Measurements from ENCODE around the gene SRA1.
A peak's percentile ranks its signal among the peaks of the same experiment; 100 is the strongest.
"Not testable (repeated sequence)": the region's sequence is repeated elsewhere in the genome, so short reads cannot be mapped to it uniquely, and the experiment has no call there.

The SRA1 gene

DNA sequence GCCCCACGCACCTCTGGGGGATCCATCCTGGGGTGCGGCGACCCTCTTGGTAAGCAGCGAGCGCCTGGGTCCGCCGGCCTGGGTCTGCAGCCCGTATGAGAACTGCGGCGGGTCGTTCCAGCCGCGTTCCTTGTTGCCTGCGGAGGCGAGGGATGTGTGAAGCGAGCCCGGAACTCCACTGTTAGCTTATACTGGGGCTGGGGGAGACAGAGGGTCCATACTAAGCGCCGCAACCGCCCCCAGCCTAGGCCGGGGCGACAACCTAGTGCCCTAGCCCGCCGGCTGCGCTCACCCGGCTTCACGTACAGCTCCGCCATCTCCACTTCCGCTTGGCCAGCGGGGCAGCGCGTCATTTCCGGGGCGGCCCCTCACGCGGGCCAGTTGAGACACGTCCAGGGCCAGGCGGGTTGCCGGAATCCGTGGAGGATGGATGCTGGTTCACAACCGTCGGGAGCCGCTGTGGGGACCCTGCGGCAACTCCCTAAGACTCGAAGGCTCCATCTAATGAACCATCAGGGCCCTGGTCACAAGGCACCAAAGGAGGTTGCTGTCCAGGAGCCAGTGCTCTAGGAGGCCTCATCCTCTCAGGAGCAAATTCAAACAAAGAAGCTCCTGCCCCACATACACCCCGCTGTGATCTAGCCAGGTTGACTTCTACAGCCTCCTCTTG, at the start of gene SRA1:
Gene SRA1 (minus strand): TSS at position 338 of the 670 bp plus-strand sequence. CDS start 21 bp downstream, at position 317.
- peak; percentile 69 for DNase-seq (ENCODE audit: low read depth)

DNA sequence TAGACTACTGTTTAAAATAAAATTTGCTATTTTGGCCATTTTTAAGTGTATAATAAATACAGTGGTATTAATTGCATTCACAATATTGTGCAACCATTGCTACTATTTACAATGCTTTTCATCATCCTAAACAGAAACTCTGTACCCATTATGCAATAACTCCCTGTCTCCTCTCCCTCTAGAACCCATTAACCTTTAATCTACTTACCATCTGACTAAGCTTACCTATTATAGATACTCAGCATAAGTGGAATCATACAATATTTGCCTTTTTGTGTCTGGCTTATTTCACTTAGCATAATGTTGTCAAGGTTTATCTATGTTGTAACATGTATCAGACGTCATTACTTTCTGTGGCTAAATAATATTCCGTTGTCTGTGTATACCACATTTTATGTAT, 49.8 kb upstream of the SRA1 start:
- no peak for DNase-seq (ENCODE audit: low read depth)

DNA sequence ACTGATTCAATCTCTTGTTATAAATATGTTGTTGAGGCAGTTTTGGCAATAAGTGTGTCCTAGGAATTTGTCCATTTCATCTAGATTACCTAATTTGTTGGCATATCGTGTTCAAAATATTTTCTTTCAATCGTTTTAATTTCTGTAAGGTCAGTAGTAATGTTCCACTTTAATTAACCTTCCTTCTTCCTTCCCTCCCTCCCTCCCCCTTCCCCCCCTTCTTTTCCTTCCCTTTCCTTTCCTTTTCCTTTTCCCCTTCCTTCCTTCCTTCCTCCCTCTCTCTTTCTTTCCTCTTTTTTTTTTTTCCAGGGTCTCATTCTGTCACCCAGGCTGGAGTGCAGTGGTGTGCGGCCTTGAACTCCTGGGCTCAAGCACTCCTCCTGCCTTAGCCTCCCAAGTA, 48.6 kb upstream of the SRA1 start:
- DNase-seq (ENCODE audit: low read depth), result no peak

DNA sequence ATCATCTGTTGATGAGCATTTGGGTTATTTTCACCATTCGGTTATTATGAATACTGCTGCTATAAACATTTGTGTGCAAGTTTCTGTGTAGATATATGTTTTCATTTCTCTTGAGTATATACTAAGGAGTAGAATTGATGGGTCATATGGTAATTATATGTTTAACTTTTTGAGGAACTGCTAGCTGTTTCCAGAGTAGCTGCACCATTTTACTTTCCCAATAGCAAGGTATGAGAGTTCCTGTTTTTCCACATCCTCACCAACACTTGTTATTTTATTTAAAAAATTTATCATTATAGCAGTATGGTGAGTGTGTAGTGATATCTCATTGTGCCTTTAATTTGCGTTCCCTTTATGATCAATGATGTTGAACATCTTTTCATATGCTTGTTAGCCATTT, 46.5 kb upstream of the SRA1 start:
- no peak for DNase-seq (ENCODE audit: low read depth)

DNA sequence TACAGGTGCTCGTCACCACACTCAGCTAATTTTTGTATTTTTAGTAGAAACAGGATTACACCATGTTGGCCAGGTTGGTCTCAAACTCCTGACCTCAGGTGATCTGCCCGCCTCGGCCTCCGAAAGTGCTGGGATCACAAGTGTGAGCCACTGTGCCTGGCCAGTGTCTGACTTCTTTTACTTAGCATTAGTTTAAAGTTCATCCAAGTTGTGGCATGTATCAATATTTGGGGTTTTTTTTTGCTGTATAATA, 46.1 kb upstream of the SRA1 start:
- DNase-seq (ENCODE audit: low read depth), result not testable (repeated sequence)

DNA sequence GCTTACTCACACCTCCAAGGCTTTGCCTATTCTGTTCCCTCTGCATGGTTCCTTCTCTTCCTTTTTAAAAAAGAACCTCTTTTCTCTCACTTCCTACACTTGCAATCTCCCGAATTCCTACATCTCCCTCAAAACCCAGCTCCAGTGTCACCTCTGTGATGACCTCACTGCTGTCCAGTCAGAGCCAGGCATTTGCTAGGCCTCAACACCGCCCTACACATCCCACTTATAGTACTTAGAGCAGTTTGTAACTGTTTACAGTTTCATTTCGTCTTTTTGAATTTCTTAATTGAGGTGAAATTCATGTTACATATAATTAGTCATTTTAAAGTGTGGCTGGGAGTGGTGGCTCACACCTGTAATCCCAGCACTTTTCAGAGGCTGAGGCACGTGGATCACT, 44.9 kb upstream of the SRA1 start:
- DNase-seq (ENCODE audit: low read depth), result no peak

DNA sequence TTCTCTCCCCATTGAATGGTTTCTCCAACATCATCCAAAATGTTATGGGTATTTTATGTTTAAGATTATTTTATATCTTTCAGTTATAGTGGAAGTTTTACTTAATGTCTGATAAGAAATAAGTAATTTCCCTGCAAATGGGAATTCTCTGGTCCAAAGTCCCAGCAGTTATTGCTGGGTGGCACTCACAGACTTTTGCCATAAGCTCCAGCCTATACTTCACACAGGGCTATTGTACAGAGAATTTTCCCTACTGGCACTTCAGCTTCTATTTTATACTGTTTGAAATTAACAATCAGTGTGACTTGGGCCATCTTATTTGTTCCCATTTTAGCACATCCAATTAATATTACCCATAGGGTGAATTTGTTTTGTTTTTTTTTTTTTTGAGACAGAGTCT, 42.8 kb upstream of the SRA1 start:
- no peak for DNase-seq (ENCODE audit: low read depth)

DNA sequence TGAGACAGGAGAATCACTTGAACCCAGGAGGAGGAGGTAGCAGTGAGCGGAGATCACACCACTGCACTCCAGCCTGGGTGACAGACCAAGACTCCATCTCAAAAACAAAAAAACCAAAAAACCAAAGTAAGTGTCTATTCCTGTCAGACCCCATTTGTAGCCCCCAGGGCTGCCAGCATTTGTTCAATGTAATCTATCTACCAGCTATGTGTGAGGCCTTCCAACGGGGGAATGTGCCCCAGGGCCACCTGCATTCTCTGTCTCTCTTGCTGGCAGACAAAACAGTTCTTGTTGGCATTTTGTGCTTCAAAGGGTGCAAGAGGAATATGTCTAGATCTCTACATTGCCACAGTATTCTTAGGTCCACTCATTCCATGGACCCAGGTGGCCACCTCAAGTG, 41.6 kb upstream of the SRA1 start:
- DNase-seq (ENCODE audit: low read depth), result no peak

DNA sequence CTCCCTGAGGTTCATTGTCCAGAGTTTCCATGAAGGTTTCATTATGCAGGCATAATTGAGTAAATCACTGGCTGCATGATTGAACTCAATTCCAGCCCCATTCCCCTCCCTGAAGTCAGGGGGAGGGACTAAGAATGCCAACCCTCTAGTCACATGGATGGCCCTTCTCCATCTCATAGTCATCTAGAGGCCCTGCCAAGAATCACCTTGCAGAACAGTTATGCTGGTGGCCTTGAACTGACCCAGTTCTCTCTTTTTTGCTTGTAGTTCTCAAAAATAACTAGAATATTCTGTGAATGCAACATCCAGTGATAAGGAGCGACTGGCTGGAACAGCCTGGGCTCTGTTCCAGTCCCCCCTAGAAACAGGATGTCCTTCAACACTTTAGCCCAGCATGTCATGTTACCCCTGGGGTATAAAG, 39.1 kb upstream of the SRA1 start:
- DNase-seq (ENCODE audit: low read depth), result no peak

DNA sequence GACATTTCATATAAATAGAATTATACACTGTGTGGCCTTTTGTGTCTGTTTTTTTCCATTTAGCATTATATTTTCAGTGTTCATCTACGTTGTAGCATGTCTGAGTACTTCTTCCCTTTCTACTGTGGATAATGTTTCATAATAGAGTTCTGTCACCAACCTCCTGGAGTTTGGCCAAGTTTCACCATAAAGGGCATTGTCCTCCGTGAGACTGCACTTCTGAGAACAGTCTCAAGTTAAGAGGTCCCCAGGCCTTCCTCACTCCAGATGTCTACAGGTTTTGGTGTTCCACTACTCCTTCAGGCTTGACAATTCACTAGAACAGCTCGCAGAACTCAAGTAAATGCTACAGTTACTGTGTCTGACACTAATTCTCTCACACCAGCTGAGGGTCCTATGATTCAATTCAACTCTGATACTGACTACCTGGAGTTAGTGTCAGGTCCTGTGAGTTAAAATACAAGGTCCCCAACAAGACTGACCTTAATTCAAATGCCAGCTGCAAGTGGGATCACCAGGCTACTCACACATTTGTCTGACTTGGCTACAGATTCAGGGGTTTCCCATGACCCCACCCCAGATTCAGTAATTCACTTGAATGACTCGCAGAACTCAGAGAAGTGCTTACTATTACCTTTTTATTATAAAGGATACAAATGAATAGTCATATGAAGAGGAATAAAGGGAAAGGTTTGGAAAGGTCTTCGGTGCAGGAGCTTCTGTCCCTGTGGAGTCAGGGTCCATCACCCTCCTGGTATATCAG, 38.4 kb upstream of the SRA1 start:
- DNase-seq (ENCODE audit: low read depth), result no peak

DNA sequence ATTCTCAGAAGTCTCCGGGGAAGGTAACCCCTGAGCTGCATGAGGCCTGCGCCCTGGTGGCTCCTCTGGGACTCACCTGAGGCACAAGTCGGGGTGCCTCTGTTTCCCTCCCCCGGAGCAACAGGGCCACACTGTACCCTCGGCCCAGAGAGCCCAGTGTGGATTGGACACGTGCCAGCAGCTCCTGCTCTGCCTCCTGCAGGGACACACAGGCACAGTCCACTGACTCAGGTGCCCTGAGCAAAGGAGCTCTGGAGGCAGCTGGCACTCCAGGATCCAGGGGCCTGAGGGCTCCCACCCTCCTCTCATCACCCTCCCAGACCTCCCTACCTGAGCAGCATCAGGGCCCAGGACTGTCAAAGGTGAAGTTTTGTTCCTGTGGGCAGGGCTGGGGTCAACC, 36.9 kb upstream of the SRA1 start:
- no peak for DNase-seq (ENCODE audit: low read depth)

DNA sequence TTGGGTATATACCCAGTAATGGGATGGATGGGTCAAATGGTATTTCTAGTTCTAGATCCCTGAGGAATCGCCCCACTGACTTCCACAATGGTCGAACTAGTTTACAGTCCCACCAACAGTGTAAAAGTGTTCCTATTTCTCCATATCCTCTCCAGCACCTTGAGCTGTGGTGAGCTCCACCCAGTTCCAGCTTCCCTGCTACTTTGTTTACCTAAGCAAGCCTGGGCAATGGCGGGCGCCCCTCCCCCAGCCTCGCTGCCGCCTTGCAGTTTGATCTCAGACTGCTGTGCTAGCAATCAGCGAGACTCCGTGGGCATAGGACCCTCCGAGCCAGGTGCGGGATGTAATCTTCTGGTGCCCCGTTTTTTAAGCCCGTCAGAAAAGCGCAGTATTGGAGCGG, 35.8 kb upstream of the SRA1 start:
- DNase-seq (ENCODE audit: low read depth), result not testable (repeated sequence)

DNA sequence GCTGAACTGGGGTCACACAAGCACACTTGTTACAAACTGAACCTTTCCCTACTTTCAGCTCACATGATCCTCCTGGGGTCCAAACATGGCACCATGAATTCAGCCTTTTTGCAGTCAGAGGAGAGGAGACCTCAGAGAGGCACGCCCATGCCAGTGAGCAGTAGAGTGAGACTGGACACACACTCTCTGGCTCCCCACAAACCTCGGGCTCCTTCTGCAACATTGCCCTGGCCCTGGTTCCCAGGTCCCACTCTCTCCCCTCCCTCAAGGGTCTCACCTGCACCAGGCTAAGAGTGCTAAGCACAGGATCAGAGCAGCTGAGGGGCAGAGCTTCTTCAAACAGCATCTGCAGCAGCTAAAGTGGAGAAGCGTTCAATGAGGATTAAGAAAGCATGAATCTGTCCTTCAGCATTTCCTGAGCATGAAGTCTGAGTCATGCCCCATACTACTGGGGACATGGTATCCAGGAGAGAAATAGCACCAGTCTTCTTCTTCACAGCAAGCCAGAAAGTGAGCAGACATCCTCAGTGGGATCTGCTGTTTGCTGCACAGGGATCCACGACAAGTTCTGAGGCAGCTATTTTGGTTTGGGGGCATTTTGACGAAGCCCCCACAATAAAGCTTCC, 34.6 kb upstream of the SRA1 start:
- no peak for DNase-seq (ENCODE audit: low read depth)

DNA sequence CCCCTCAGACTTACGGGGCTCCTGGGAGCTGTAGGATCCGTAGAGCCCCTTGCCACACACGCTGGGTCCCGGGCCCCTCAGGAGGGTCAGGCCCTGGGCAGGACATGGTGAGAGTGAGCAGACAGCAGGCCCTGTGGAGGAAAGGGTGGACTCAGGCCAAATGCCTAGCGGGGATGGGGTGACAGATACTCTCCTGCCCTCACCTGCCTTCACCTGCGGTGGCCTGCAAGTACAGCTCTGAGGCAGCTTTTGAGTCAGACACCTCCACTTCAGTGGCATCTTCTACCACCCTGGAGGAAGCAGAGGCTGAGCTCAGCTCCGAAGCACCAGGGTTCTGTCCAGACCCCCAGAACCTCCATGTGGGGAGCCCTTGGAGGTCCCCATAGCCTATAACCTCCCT, 33.6 kb upstream of the SRA1 start:
- no peak for DNase-seq (ENCODE audit: low read depth)

DNA sequence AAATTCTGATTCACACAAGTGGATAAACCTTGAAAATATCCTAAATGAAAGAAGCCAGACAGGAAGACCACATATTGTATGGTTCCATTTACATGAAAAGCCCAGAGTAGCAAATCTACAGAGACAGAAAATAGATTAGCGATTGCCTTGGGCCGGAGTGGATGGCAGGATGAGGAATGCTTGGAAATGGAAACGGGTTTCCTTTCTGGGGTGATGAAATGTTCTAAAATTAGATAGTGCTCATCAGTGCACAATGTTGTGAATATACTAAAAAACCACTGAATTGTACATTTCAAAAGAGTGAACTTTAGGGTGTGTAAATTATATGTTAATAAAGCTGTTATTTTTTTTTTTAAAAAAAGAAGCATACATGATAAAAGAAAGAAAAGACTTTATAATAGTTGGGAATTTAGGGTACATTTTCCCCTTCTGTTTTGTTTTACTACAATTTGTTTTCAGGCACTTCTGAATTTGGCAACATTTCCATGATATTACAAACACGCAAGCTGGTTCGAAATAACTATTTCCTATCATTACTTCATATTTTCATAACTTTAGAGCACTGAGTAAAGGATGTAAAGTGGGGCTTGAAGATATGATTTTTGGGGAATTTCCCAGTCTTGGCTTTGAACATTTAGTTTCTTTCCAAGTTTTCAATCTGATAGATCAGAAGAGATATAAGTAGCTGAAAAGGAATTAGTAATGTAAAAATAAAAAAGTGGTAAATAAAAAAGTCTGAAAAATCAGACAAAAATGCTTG, 31.2 kb upstream of the SRA1 start:
- no peak for DNase-seq (ENCODE audit: low read depth)

DNA sequence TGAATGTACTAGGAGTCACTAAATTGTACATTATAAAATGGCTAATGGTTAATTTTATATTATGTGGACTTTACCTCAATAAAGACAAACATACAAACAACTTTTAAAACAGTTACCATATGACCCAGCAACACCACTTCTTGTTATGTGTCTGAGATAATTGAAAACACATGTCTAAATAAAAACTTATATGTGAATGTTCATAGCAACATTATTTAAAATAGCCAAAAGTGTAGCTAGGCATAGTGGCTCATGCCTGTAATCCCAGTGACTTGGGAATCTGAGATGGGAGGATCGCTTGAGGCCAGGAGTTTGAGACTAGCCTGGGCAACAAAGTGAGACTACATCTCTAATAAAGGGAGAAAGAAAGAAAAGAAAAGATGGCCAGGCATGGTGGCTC, 30.2 kb upstream of the SRA1 start:
- no peak for DNase-seq (ENCODE audit: low read depth)

DNA sequence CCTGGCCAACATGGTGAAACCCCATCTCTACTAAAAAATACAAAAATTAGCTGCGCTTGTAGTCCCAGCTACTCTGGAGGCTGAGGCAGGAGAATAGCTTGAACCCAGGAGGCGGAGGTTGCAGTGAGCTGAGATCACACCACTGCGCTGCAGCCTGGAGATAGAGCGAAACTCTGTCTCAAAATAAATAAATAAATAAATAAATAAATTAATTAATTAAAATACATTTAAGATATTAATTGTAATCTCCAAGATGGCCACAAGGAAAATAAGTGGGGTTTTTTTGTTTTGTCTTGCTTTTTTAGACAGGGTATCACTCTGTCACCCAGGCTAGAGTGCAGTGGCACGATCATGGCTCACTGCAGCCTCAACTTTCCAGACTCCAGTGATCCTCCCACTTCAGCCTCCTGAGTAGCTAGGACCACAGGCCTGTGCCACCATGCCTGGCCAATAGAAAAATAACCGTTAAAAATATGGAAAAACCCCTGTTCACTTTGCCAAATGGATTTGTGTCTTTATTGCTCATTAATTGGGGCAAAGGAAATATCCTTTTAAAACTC, 22.0 kb upstream of the SRA1 start:
- DNase-seq (ENCODE audit: low read depth), result not testable (repeated sequence)

DNA sequence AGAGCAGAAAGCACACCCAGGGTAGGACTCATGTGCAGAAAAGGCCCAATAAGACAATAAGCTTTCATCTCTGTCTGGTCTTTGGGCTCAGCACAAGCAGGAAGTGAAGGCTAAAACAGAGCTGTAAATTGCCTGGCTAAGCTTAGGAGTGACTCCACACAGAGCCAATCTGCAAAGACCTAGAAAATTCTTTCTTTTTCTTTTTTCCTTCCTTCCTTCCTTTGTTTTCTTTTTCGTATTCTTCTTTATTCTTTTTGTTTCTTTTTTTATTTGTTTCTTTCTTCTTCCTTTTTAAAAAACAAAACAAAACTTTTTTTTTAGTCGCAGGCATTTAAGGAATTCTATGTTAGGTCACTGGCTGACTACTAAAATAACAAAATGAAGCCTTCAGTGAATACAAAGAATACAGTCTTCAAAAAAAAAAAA, 19.5 kb upstream of the SRA1 start:
- DNase-seq (ENCODE audit: low read depth), result no peak

DNA sequence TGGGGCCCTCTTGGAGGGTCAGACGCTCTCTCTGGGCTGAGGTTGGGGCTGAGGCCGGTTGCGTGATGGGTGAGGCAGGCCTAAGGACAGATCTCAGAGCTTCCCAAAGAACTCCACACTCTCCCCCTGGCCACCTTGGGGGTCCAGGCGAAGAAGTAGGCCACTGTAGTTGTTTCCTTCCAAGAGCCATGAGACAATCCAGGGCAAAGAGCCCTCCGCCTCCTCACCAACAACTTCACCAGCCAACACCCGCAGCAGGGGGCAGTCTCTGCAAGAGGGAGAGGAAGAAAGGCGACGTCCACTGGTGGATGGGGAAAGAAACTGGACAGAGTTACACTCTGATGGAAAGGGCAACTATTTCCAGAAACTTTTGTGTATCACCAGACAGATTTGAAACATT, 18.0 kb upstream of the SRA1 start:
- no peak for DNase-seq (ENCODE audit: low read depth)

DNA sequence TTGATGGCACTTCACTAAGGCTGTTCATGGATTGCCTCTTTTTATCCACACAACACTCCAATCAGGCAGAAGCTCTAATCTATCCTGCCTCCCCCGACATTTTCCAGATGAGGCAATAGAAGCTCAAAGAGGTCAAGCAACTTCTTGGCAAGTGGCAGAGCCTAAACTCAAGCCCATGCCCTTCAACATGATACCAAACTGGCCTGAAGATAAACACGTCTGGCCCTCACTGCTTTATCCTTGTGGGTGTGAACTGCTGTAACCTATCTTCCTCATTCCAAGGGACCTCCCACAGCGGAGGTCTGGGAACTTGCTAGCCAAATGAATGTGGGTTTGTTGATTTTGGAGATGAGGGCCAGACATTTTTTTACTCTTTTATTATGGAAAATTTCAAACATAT, 16.9 kb upstream of the SRA1 start:
- DNase-seq (ENCODE audit: low read depth), result no peak

DNA sequence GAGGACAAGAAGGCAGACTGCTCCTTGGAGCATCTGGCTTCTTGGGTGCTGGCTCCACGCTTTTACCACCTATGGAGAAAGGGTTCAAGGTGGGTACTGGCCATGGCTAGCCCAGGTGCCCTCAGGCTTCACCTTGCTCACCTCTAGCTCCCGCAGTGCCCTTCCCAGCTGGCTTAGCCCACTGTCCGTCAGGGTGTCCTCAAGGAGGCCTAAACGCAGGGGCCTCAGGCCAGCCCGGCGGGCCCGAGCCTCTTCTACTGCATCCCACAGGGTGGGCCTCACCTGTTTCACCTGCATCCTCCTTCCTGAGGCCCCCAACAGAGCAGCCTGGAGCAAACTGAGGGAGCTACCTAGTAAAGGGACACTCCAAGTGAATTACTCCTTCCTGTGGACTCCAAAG, 16.4 kb upstream of the SRA1 start:
- DNase-seq (ENCODE audit: low read depth), result no peak

DNA sequence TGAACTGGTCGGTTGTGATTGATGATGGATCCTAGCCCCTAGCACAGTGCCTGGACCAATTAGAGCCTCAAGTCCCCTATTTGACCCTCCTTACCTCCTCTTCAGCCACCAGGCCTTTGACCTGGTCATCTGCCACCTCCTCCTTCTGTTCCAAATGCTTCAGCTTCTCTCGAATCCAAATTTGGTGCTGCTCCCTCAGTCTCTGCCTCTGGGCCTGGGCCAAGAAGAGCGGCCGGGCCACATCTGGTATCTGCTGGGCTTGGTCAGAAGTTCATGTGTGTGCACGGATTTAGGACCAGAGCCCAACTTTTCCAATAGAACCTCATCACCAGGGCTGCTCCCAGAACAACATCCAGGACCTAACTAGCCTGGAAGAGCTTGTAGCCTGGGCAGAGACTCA, 13.8 kb upstream of the SRA1 start:
- no peak for DNase-seq (ENCODE audit: low read depth)

DNA sequence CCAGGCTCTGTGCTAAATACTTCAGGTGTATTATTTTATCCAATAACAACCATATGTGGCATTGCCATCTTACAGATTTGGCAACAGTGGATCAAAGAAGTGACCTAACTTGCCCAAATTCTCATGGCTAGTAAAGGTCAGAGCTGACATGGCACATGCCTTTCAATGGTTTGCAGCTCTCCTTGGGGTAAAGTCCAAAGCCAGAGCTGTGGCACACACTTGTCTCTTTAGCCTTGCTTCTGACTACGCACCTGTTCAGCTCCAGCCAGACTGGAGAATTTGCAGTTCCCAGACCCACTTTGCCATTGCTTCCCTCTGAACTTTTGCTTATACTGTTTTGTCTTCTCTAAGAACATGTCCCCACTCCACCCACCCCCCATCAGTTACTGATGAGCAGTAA, 13.2 kb upstream of the SRA1 start:
- DNase-seq (ENCODE audit: low read depth), result no peak
